Inferior parietal cortex (tissue), 1 donor: ENCODE measurements around the gene GBX1.

Source experiments
- DNase-seq: peaks from one replicate; pipeline ENCODE4 v3.0.0-alpha.2; 2016; ENCODE audit errors: extremely low spot score

GBX1 gene

GRCh38 chr7:151167197-151167961, at the start of gene GBX1:
Gene GBX1 (minus strand): TSS chr7:151167694. CDS start chr7:151167548, 146 bp downstream.
- DNase-seq: no peak

GRCh38 chr7:151215396-151215795, 47.9 kb upstream of the GBX1 start:
- no peak for DNase-seq

DNA sequence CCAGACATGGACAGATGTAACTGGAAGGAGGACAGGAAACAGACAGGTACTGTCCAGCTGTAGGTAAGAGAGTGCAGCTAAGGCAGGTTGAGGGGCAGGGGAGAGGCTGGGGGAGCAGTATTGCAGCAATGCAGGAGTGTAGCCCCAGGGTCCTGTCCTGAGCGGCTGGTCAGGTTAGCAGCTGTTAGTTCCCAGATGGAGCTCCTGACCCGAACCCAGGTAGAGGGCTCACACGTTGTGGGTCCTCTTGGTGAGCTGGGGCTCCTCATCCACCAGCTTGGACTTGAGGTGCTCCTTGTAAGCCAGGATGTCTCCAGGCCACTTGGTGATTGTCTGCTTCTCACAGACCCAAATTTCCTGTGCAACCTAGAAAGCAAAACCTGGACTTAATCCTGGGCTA, 46.3 kb upstream of the GBX1 start:
- no peak for DNase-seq

- DNase-seq: no peak
Observed at GRCh38 chr7:151212626-151213025, 45.1 kb upstream of the GBX1 start.

DNA sequence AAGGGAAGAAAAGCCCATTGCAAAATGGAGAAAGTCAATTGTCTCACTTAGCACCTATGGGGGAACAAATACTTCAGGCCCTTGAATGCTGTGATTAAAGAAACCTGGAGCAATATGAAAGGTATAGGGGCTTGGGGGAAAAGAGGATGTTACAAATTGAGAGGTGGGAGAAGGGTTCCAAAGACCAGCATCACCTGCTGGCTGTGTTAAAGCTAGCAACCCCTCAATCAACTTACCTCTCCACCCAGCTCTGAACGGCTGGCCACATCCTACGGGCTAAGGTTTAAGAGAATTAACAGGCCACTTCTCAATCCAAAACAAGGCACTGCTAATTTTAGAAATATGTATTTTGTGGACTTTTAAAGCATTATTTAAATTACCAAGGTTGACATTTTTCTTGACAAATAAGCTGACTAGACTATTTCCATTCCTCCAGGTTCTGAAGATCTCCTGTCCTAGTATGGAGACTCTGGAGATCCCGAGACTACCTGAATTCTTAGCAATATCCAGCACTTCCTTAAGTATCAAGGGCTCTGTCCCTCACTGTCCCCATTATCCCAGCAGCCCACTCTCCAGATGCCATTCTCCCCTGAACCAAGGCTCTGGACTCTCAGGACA, 43.8 kb upstream of the GBX1 start:
- no peak for DNase-seq

- no peak for DNase-seq
Observed at GRCh38 chr7:151210087-151210854, 42.8 kb upstream of the GBX1 start, which contains the start of gene H2BK1. Gene H2BK1 (minus strand): TSS chr7:151210488. CDS start chr7:151210318, 170 bp downstream.

GRCh38 chr7:151209588-151209987, 42.1 kb upstream of the GBX1 start:
- DNase-seq: no peak

DNA sequence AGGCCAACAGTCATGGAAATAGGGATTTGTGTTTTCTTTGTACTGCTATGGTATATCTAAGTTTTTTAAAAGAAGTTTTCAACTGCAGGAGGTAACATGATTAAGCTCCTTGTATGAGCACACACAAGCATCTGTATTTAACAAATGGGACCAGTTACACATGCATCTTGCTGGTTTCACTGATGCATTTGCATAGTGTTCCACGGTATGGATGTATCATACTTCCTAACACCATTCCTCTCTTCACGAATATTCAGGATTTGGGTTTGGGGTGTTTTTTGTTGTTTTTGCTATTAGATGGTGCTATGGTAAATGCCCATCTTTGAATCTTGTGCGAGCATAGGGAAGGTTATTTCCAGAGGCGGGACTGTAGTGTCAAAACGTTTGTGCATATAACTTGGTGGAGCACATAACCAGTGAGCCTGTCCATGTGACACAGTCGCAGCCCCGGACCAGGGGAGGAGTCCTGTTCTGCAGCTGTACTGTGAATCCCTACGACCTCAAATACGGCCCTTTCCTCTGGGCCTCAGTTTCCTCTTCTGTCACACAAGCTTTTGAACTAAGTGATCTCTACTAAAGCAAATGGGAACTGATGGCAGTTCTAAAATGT, 40.9 kb upstream of the GBX1 start:
- no peak for DNase-seq

DNA sequence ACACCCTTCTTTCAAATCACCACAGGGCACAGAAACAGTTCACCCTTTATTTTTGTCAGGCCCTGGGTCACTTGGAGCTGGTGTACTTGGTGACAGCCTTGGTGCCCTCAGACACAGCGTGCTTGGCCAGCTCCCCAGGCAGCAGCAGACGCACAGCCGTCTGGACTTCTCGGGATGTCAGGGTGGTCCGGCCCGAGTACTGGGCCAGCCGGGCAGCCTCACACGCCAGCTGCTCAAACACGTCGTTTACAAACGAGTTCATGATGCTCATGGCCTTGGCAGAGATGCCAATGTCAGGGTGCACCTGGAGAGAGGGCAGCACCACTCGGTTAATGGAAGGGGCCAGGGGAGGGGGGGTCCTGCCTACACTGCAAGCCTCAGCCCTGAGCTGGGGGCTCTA, 40.3 kb upstream of the GBX1 start:
- no peak for DNase-seq

GRCh38 chr7:151207315-151207714, 39.8 kb upstream of the GBX1 start:
- no peak for DNase-seq

DNA sequence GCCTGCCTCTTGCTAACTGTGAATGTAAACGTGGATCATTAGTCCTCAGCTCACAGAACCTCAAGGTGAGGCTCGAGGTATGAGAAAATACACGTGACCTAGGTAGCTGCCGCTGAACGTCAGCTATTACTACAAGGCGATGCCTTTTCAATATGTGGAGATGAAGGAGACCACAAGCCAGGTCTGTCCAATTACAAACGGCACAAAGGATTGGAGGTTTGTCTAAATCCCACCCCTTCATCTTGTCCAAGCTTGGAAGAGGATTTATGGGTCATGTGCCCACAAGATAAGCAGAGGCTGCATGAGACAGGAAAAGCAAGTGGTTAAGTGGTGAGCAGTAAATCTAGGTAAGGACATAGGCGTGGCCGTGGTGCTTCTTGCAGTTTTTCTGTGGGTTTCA, 39.4 kb upstream of the GBX1 start:
- DNase-seq: no peak

GRCh38 chr7:151205730-151206129, 38.2 kb upstream of the GBX1 start:
- DNase-seq: no peak

DNA sequence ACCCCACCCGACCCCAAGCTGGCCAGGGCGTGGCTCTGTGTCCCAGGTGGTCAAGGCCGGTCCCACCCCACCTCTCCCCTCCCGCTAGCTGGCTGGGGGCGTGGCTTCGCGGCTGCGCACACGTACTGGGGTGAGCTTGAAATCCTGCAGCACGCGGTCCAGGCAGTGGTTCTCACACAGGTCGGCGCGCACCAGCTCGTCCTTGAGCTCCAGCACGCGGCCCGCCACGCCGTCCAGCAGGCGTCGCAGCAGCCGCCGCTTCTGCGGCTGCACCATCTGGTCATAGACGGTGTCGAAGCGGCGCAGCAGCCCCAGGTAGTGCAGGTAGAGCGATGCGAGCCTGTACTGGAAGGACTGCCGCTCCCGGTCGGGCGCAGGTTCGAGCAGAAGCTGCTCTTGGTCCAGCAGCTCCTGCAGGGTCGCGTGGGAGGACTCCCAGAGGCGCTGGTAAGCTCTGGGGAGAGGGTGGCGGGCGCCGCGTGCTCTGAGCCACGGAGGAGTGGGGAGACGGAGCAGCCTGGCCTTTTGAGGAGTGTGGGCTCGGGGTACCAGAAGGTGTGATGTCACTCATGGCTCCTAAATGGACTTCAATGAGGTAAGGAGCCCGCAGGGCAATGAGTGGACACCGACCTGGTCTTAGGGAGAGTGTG, 37.0 kb upstream of the GBX1 start:
- no peak for DNase-seq

DNA sequence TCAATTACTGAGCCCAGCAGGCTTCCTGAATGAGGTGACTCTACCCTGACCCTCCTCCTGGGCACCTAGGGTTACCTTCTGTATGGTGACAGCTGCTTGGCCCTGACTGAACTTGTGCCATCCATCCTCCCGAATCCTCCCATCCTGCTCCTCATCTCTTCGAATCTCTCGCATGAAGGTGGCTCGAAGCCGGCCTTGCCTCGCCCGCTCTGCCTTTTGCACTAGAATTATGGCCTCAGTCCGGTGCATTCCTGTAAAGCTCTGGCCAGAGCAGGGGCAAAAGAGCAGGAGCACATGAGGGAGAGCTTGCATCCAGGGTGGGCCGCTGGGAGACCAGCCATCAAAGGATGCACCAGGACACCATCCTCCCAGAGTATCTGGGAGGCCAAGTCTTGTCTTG, 35.3 kb upstream of the GBX1 start:
- DNase-seq: no peak

DNA sequence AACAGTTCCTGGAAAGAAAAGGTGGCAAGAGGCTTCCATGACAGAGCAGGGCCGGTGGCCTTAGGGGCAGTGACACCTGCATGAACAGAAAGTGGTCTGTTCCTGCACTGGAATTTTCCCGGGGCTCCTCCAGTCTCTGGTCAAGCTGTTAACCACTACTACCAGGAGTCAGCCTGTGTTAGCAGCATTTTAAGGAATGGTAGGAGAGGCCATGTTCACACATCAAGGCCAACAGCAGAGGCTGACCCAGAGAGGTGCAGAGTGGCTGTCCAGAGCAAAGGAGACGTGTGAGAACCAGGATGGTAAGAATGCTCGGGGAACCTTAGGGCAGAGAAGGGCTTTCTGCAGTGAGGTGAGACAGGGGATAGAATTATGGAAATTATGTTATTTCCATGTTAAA, 34.3 kb upstream of the GBX1 start:
- DNase-seq: no peak

GRCh38 chr7:151201344-151201743, 33.9 kb upstream of the GBX1 start:
- DNase-seq: no peak

DNA sequence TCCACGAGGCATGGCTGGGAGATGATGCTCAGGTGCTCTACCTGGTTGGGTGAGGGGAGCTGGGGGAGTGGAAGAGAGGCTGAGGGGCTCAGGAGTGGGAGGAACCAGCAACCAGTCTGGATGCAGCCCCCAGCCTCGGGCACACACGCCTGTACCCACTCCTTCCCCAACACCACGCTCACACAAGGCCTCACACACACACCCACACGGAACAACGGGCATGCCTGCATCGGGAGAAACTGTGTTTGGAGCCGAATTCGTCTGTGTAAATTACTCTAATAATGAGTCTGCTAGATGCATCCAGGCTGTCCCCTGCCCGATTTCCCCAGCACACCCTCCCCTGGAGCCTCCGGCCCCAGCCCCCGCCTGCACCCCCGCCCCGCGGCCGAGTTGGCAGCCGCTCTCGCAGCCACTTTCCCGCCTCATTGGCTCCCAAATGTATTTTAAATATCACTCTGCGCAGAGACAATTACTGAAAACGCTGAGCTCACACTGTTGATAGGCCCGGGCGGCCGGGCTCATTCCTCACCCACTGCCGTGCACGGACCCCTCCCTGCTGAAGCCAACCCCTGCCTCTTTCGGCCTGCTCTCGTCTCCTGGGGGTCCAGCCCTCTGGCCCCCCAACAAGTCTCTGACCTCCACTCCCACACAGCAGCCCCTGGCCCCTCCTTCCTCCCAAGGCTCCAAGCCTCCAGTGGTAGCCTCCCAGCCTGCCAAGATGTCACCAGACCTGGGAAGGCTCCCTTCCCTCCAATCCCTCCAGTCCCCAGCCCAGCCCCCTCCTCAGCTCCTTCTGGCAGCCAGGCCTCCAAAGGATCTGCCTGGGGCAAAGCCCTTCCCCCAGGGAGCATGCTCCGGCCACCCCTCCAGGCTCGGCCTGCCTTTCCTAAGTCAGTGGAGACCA, 31.7 kb upstream of the GBX1 start:
- peak; percentile 8 for DNase-seq

DNA sequence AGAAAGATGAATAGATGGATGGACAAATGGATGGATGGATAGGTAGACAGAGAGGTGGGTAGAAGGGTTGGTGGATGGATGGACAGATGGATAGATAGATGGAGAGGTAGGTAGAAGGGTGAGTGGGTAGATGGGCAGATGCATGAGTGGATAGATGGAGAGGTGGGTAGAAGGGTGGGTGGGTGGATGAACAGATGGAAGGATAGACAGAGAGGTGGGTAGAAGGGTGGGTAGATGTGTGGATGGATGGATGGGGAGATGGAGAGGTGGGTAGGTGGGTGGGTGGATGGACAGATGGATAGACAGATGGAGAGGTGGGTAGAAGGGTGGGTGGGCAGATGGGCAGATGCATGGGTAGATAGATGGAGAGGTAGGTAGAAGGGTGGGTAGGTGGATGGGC, 30.4 kb upstream of the GBX1 start:
- no peak for DNase-seq

DNA sequence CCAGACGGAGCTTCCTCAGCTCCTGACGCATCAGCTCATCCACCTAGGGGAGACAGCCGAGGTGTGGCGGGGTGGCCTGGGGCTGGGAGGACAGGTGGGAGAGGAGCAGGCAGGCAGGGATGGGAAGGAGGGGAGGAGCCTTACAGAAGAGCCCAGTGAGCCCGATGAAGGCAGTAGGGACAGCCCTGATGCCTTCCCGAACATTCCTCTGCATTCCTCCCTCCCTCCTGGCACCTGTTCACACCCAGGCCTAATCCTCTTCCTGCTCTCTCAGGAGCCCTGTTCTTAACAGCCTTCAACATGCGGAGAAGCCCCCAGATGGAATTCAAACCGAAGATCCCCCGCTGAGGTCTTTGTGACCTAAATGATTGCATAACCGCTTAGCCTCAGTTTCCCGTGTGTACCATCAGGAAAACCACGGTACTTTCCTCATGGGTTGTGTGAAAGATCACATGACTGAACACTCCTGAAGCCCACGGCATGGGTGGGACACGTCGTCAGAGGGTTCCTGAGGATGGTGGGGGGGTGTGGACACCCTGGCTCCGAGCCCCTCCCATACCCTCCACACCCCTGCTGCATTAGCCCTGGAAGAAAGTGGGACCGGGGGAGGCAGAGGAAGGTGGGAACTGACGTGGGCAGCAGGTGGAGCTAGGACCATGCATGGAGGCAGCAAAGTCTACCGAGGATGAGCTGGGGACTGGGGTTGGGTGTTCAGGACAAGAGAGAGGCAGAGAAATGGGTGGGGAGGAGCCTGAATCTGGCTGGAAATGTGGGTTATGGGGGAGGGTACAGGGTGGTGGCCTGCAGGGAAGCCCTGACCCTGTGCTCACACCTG, 28.3 kb upstream of the GBX1 start:
- DNase-seq: no peak

DNA sequence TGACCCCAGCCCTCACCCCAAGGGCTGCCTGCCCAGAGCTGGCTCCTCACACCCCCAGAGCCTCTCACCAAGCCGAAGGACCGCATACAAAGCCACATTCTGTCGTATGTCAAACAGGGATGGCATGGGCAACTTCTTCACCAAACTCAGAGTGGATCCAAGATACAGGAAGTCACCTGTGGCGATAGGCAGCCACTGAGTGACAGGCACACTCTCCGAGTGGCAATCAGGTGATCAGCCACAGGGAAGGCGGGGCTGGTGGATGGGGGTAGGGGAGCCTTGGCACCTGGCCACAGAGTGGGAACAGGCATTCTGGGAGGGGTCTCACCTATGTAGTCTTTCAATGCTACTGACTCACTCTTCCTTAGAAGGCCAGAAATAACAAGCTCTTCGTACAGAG, 26.7 kb upstream of the GBX1 start:
- no peak for DNase-seq
